Measurements from ENCODE around the gene WNT10A. TPM values are rescaled to one million over a fixed set of nuclear protein-coding genes. Genes with fewer than 3 reads are reported as not detected.
A peak's percentile ranks its signal among the peaks of the same experiment; 100 is the strongest.
"Not testable (repeated sequence)": the region's sequence is repeated elsewhere in the genome, so short reads cannot be mapped to it uniquely, and the experiment has no call there.

Gene WNT10A
- total RNA-seq, 2 donors from 2014 or later = 1.0 to 49.8 TPM

DNA sequence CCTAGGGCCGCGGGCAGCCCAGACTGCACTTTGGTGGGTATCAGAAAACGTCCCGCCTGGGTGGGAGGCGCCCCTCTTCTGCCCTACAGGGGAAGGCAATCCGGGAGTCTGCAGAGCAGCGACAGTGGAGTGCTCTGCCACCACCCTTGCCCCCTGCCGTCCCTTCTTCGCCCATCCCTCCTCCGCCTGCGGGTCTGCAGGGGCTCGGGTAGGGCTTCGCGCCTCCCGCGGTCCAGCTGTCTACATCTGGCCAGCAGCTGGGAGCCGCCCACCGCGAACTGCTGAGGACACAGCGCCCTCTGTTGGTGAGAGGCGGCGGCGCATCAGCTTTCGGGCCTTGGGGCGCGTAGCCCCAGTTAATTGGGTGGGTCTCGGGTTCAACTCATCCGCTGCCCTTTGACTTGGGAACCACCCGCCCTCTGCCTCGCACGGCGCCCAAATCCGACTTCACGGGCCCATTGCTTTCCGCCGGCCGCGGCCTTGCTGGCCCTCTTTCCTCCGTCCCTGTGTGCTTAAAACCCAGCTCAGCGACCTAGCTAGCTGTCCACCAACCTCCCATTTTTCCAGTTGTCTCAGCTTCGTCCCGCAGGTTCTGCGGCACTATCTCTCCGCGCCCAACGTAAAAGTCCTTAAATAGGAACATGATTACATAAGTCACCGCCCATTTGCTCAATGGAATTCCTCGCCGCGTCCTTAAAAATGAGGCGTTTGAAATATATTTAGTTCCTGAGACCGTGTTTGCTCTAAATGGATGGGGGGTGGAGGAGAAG lies 17.6 kb downstream of the WNT10A start:
- Mint-ChIP-seq H3K27ac (peak overlapping the region; percentile 83), H3K27me3 (peaks cover 20% of the 10 kb centered on the region), H3K4me3 (peak overlapping the region; percentile 85), H3K36me3 (ENCODE audit: low read depth) (peaks cover 24% of the 10 kb centered on the region), H3K4me1 (peaks cover 30% of the 10 kb centered on the region), H3K9me3 (no peaks in the 10 kb centered on the region)
- peak; percentile 25 for ATAC-seq (replicated peaks)

DNA sequence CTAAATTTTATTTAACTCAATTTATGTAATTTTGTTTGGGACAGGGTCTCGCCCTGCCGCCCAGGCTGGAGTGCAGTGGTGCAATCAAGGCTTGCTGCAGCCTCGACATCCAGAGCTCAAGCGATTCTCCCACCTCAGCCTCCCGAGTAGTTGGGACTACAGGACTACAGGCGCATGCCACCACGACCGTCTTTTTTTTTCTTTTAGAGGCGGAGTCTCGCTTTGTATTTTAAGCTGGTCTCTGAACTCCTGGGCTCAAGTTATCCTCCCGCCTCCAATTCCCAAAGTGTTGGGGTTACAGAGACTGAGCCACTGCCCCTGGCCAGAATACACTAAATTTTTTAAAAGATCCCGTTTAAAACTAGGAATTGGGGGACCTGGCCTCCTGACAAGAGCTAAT lies 18.5 kb downstream of the WNT10A start:
- Mint-ChIP-seq H3K27me3 (peaks cover 23% of the 10 kb centered on the region), H3K27ac (no peak overlapping the region), H3K9me3 (no peaks in the 10 kb centered on the region), H3K4me3 (no peak overlapping the region), H3K36me3 (ENCODE audit: low read depth) (peaks cover 16% of the 10 kb centered on the region), H3K4me1 (peaks cover 25% of the 10 kb centered on the region)
- ATAC-seq (replicated peaks) = no peak

DNA sequence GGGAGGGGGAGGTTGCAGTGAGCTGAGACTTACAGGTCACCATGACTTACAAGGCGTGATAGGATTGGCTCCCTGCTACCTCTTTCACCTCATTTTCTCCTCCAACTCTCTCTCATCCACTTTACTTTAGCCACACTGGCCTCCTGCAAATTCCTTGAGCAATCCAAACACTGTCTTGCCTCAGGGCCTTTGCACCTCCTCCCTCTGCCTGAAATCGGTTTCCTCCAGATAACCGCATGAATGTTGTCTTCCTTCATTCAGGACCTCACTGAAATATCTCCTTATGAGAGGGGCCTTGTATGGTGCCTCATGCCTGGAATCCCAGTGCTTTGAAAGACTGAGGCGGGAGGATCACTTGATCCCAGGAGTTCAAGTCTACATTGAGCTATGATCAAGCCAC lies 21.8 kb downstream of the WNT10A start:
- no peak overlapping the region for H3K27ac Mint-ChIP-seq
- H3K9me3 Mint-ChIP-seq = no peaks in the 10 kb centered on the region
- no peak for ATAC-seq (replicated peaks)
- H3K27me3 Mint-ChIP-seq = peaks cover 31% of the 10 kb centered on the region
- no peaks in the 10 kb centered on the region for H3K36me3 Mint-ChIP-seq (ENCODE audit: low read depth)
- H3K4me1 Mint-ChIP-seq = peaks cover 13% of the 10 kb centered on the region
- H3K4me3 Mint-ChIP-seq = no peak overlapping the region

DNA sequence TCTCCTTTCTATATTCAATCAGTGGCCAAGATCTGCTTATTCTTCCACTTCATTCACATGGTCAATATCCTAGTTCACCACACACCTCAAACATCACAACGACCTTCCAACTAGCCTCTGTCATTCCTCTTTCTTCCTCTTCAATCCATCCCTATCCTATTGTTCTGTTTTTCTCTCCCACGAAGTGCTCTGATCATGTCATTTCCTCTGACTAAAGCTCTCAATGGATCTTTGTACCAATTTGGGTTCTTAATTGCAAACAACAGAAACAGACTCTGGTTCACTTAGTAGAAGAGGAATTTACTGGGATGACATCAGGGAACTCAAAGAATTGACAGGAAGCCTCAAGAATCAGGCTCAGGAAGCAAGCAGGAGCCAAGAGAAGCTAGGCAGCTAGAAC lies 23.5 kb downstream of the WNT10A start:
- H3K27ac Mint-ChIP-seq = no peak overlapping the region
- peaks cover 4% of the 10 kb centered on the region for H3K4me1 Mint-ChIP-seq
- H3K36me3 Mint-ChIP-seq (ENCODE audit: low read depth) = no peaks in the 10 kb centered on the region
- H3K4me3 Mint-ChIP-seq = no peak overlapping the region
- ATAC-seq (replicated peaks) = no peak
- peaks cover 27% of the 10 kb centered on the region for H3K27me3 Mint-ChIP-seq
- H3K9me3 Mint-ChIP-seq = no peaks in the 10 kb centered on the region

- H3K4me3 Mint-ChIP-seq = peak overlapping the region; percentile 89
- H3K27me3 Mint-ChIP-seq = peaks cover 11% of the 10 kb centered on the region
- H3K4me1 Mint-ChIP-seq = peaks cover 8% of the 10 kb centered on the region
- peak; percentile 99 for ATAC-seq (replicated peaks)
- no peaks in the 10 kb centered on the region for H3K36me3 Mint-ChIP-seq (ENCODE audit: low read depth)
- H3K27ac Mint-ChIP-seq = peak overlapping the region; percentile 89
- no peaks in the 10 kb centered on the region for H3K9me3 Mint-ChIP-seq
Measured at GRCh38 chr2:218908721-218909619, 28.3 kb downstream of the WNT10A start.

DNA sequence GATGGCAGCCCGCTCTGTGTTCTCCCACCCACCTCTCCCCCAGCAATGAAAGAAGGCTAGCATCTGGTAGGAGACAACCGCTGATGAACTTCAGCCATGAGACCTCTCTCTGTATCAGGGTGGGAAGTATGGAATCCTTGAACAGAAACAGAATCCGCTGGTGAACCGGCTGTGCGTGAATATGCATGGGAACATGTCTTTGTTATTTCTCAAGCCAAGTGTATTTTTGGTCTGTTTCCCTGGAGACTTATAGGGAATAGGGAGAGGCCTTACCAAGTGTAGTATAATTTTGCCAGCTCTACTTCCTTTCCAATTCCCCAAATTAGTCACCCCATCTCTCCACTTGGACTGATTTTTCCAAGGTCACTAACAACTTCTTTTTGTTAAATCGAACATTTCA lies 30.1 kb downstream of the WNT10A start:
- ATAC-seq (replicated peaks) = no peak
- H3K27ac Mint-ChIP-seq = no peak overlapping the region
- no peaks in the 10 kb centered on the region for H3K9me3 Mint-ChIP-seq
- H3K4me1 Mint-ChIP-seq = peaks cover 4% of the 10 kb centered on the region
- no peaks in the 10 kb centered on the region for H3K36me3 Mint-ChIP-seq (ENCODE audit: low read depth)
- H3K4me3 Mint-ChIP-seq = peak overlapping the region; percentile 89
- H3K27me3 Mint-ChIP-seq = peaks cover 8% of the 10 kb centered on the region

- Mint-ChIP-seq H3K36me3 (ENCODE audit: low read depth) (no peaks in the 10 kb centered on the region), H3K27me3 (peaks cover 22% of the 10 kb centered on the region), H3K9me3 (no peaks in the 10 kb centered on the region), H3K4me1 (no peaks in the 10 kb centered on the region), H3K4me3 (no peak overlapping the region), H3K27ac (no peak overlapping the region)
- no peak for ATAC-seq (replicated peaks)
Measured at GRCh38 chr2:218920504-218920903, 39.9 kb downstream of the WNT10A start.

- ATAC-seq (replicated peaks) = no peak
Measured at GRCh38 chr2:218924757-218925156, 44.1 kb downstream of the WNT10A start.

DNA sequence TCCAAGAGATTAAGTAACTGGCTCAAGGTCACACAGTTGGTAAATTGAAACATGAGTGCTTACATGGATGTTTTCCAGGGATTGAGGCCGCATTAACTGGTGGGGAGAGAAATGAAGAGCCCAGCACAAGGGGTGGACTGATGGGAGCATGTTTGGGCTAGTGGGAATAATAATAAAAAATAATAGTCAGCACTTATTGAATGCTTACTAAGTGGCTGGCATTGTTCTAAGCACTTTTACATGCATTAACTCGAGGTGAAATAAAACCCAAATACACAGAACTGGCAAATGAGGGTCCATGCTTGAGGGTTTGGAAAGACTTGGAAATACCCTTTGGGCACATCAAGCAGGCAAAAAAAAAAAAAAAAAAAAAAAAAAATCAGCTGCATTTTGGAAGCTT lies 44.8 kb downstream of the WNT10A start:
- no peaks in the 10 kb centered on the region for H3K4me1 Mint-ChIP-seq
- no peak overlapping the region for H3K4me3 Mint-ChIP-seq
- ATAC-seq (replicated peaks) = no peak
- H3K36me3 Mint-ChIP-seq (ENCODE audit: low read depth) = no peaks in the 10 kb centered on the region
- H3K27me3 Mint-ChIP-seq = peaks cover 27% of the 10 kb centered on the region
- H3K9me3 Mint-ChIP-seq = no peaks in the 10 kb centered on the region
- H3K27ac Mint-ChIP-seq = no peak overlapping the region

More at GRCh38 chr2:218924757-218925156, 44.1 kb downstream of the WNT10A start:
- Mint-ChIP-seq H3K4me1 (no peaks in the 10 kb centered on the region), H3K9me3 (no peaks in the 10 kb centered on the region), H3K27ac (no peak overlapping the region), H3K36me3 (ENCODE audit: low read depth) (no peaks in the 10 kb centered on the region), H3K27me3 (peaks cover 31% of the 10 kb centered on the region), H3K4me3 (no peak overlapping the region)

DNA sequence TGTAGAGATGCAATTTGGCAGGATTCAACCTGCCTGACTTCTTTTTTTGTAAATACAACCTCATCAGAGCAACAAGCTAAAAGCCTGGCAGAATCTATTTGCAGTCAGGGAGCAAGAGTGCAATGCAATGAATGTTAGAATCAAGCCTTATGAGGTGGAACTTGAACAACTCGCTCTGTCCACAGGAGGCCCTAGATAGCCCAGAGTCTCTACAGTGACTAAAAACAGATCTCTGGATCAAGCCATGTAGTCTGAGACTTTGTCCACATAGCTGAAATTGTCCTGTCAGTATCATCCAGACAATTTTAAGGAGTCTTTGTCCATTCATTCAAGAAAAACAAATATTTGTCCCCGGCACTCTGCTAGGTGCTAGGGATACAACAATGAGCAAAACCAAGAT lies 46.8 kb downstream of the WNT10A start:
- no peak for ATAC-seq (replicated peaks)
- H3K27ac Mint-ChIP-seq = no peak overlapping the region

GRCh38 chr2:218927876-218928275 lies 47.2 kb downstream of the WNT10A start:
- H3K9me3 Mint-ChIP-seq = no peaks in the 10 kb centered on the region
- no peaks in the 10 kb centered on the region for H3K36me3 Mint-ChIP-seq (ENCODE audit: low read depth)
- no peak overlapping the region for H3K27ac Mint-ChIP-seq
- ATAC-seq (replicated peaks) = no peak
- H3K4me3 Mint-ChIP-seq = no peak overlapping the region
- no peaks in the 10 kb centered on the region for H3K4me1 Mint-ChIP-seq
- H3K27me3 Mint-ChIP-seq = peaks cover 24% of the 10 kb centered on the region

More for the DNA sequence above, 46.8 kb downstream of the WNT10A start:
- Mint-ChIP-seq H3K4me3 (no peak overlapping the region), H3K36me3 (ENCODE audit: low read depth) (no peaks in the 10 kb centered on the region), H3K9me3 (no peaks in the 10 kb centered on the region), H3K27me3 (peaks cover 24% of the 10 kb centered on the region), H3K4me1 (no peaks in the 10 kb centered on the region)

GRCh38 chr2:218930488-218930887 lies 49.8 kb downstream of the WNT10A start:
- not testable (repeated sequence) for H3K36me3 Mint-ChIP-seq (ENCODE audit: low read depth); H3K4me3 Mint-ChIP-seq; H3K4me1 Mint-ChIP-seq

DNA sequence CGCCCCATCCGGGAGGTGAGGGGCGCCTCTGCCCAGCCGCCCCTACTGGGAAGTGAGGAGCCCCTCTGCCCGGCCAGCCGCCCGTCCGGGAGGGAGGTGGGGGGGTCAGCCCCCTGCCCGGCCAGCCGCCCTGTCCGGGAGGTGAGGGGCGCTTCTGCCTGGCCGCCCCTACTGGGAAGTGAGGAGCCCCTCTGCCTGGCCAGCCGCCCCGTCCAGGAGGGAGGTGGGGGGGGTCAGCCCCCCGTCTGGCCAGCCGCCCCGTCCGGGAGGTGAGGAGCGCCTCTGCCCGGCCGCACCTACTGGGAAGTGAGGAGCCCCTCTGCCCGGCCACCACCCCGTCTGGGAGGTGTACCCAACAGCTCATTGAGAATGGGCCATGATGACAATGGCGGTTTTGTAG lies 51.1 kb downstream of the WNT10A start:
- H3K4me1 Mint-ChIP-seq; H3K27ac Mint-ChIP-seq; ATAC-seq (replicated peaks); H3K4me3 Mint-ChIP-seq; H3K36me3 Mint-ChIP-seq (ENCODE audit: low read depth); H3K9me3 Mint-ChIP-seq: not testable (repeated sequence)
- H3K27me3 Mint-ChIP-seq = peaks cover 15% of the 10 kb centered on the region

More at GRCh38 chr2:218930488-218930887, 49.8 kb downstream of the WNT10A start:
- ATAC-seq (replicated peaks); H3K9me3 Mint-ChIP-seq; H3K27ac Mint-ChIP-seq: not testable (repeated sequence)
- H3K27me3 Mint-ChIP-seq = peaks cover 13% of the 10 kb centered on the region
